ENCODE measurements around the gene PRPS1.

PRPS1 gene

GRCh38 chrX:107686026-107686425 is 57.7 kb downstream of the PRPS1 start:
- TF ChIP-seq SNAI2 (CRISPR knock-in tag; IDR thresholded peaks at IDR 0.05) (no peak), TCF4 (CRISPR knock-in tag; IDR thresholded peaks at IDR 0.05; ENCODE audit: borderline replicate concordance) (no peak), ISL1 (CRISPR knock-in tag; IDR thresholded peaks at IDR 0.05) (no peak), ESRRG (CRISPR knock-in tag; IDR thresholded peaks at IDR 0.05) (no peak), ZFP3 (CRISPR knock-in tag; IDR thresholded peaks at IDR 0.05) (no peak), GLIS3 (CRISPR knock-in tag; IDR thresholded peaks at IDR 0.05) (no peak), RARB (CRISPR knock-in tag; IDR thresholded peaks at IDR 0.05) (no peak)
- ATAC-seq = no peak

GRCh38 chrX:107686792-107687191 is 58.5 kb downstream of the PRPS1 start:
- ATAC-seq = no peak
- no peak for TF ChIP-seq ZNF565 (CRISPR knock-in tag; conservative IDR thresholded peaks at IDR 0.05; ENCODE audit: low read depth)
- no peak for TF ChIP-seq ZC3H10 (CRISPR knock-in tag; IDR thresholded peaks at IDR 0.05)

- ATAC-seq = no peak
- TF ChIP-seq ZNF8 (CRISPR knock-in tag; IDR thresholded peaks at IDR 0.05) (no peak), ESRRG (CRISPR knock-in tag; IDR thresholded peaks at IDR 0.05) (no peak), ZC3H10 (CRISPR knock-in tag; IDR thresholded peaks at IDR 0.05) (no peak), ZNF70 (CRISPR knock-in tag; IDR thresholded peaks at IDR 0.05) (no peak), SNAI2 (CRISPR knock-in tag; IDR thresholded peaks at IDR 0.05) (no peak), TCF4 (CRISPR knock-in tag; IDR thresholded peaks at IDR 0.05; ENCODE audit: borderline replicate concordance) (no peak), ZNF565 (CRISPR knock-in tag; conservative IDR thresholded peaks at IDR 0.05; ENCODE audit: low read depth) (no peak), ISL1 (CRISPR knock-in tag; IDR thresholded peaks at IDR 0.05) (no peak), OSR1 (CRISPR knock-in tag; IDR thresholded peaks at IDR 0.05) (no peak), ARNTL (CRISPR knock-in tag; IDR thresholded peaks at IDR 0.05; ENCODE audit: borderline replicate concordance, low read depth) (no peak), CSDC2 (CRISPR knock-in tag; IDR thresholded peaks at IDR 0.05) (no peak), ZFP3 (CRISPR knock-in tag; IDR thresholded peaks at IDR 0.05) (no peak), PPARA (CRISPR knock-in tag; IDR thresholded peaks at IDR 0.05; ENCODE audit: borderline replicate concordance) (no peak), PATZ1 (CRISPR knock-in tag; IDR thresholded peaks at IDR 0.05; ENCODE audit: borderline replicate concordance) (no peak), TOX (CRISPR knock-in tag; IDR thresholded peaks at IDR 0.05; ENCODE audit: borderline replicate concordance) (no peak), CREB5 (CRISPR knock-in tag; IDR thresholded peaks at IDR 0.05; ENCODE audit: low read depth) (no peak), TSHZ2 (CRISPR knock-in tag; IDR thresholded peaks at IDR 0.05) (no peak), BACH2 (CRISPR knock-in tag; IDR thresholded peaks at IDR 0.05; ENCODE audit: borderline replicate concordance) (no peak)
These were observed 59.1 kb downstream of the PRPS1 start for GRCh38 chrX:107687445-107687844.

GRCh38 chrX:107691024-107691448 is 62.7 kb downstream of the PRPS1 start:
- ATAC-seq = no peak
- TF ChIP-seq ISL1 (CRISPR knock-in tag; IDR thresholded peaks at IDR 0.05) (no peak), ZNF565 (CRISPR knock-in tag; conservative IDR thresholded peaks at IDR 0.05; ENCODE audit: low read depth) (no peak), TCF4 (CRISPR knock-in tag; IDR thresholded peaks at IDR 0.05; ENCODE audit: borderline replicate concordance) (no peak), CSRNP3 (CRISPR knock-in tag; IDR thresholded peaks at IDR 0.05) (no peak), ZFP30 (CRISPR knock-in tag; IDR thresholded peaks at IDR 0.05) (no peak), PPARA (CRISPR knock-in tag; IDR thresholded peaks at IDR 0.05; ENCODE audit: borderline replicate concordance) (no peak), ZNF8 (CRISPR knock-in tag; IDR thresholded peaks at IDR 0.05) (no peak), SNAI2 (CRISPR knock-in tag; IDR thresholded peaks at IDR 0.05) (no peak), CREB5 (CRISPR knock-in tag; IDR thresholded peaks at IDR 0.05; ENCODE audit: low read depth) (no peak), TSHZ2 (CRISPR knock-in tag; IDR thresholded peaks at IDR 0.05) (no peak), POU6F1 (CRISPR knock-in tag; IDR thresholded peaks at IDR 0.05; ENCODE audit: borderline replicate concordance, low read depth) (no peak), ZFP3 (CRISPR knock-in tag; IDR thresholded peaks at IDR 0.05) (no peak)
